Measurements from ENCODE around the gene ITPRIPL2.

The ITPRIPL2 gene

GRCh38 chr16:19108409-19109287 lies 5.1 kb upstream of the ITPRIPL2 start:
- Histone ChIP-seq H3K27me3 (peaks cover 4% of the 10 kb centered on the region), H3K9me3 (no peaks in the 10 kb centered on the region), H3K4me3 (ENCODE audit: low read depth, low read length) (no peak overlapping the region), H3K4me1 (no peaks in the 10 kb centered on the region), H3K36me3 (no peaks in the 10 kb centered on the region)
- no peak for DNase-seq
- TF ChIP-seq CTCF (IDR thresholded peaks at IDR 0.05; ENCODE audit: low read depth, low read length): no peak

- no peak for TF ChIP-seq CTCF (IDR thresholded peaks at IDR 0.05; ENCODE audit: low read depth, low read length)
- Histone ChIP-seq H3K4me1 (no peaks in the 10 kb centered on the region), H3K36me3 (no peaks in the 10 kb centered on the region), H3K27me3 (peaks cover 10% of the 10 kb centered on the region), H3K9me3 (no peaks in the 10 kb centered on the region), H3K4me3 (ENCODE audit: low read depth, low read length) (no peak overlapping the region)
- no peak for DNase-seq
These were observed 4.5 kb upstream of the ITPRIPL2 start for GRCh38 chr16:19109288-19109664.

GRCh38 chr16:19110537-19111360 lies 3.0 kb upstream of the ITPRIPL2 start:
- no peak overlapping the region for H3K4me3 ChIP-seq (ENCODE audit: low read depth, low read length)
- no peaks in the 10 kb centered on the region for H3K9me3 ChIP-seq
- peaks cover 17% of the 10 kb centered on the region for H3K27me3 ChIP-seq
- TF ChIP-seq CTCF (IDR thresholded peaks at IDR 0.05; ENCODE audit: low read depth, low read length): no peak
- no peak for DNase-seq
- no peaks in the 10 kb centered on the region for H3K4me1 ChIP-seq
- no peaks in the 10 kb centered on the region for H3K36me3 ChIP-seq

- Histone ChIP-seq H3K9me3 (no peaks in the 10 kb centered on the region), H3K27me3 (peaks cover 17% of the 10 kb centered on the region), H3K36me3 (no peaks in the 10 kb centered on the region), H3K4me1 (no peaks in the 10 kb centered on the region), H3K4me3 (ENCODE audit: low read depth, low read length) (no peak overlapping the region)
- TF ChIP-seq CTCF (IDR thresholded peaks at IDR 0.05; ENCODE audit: low read depth, low read length): no peak
- DNase-seq: no peak
These were observed 1.7 kb upstream of the ITPRIPL2 start for GRCh38 chr16:19112099-19112407.

GRCh38 chr16:19114359-19115147 lies 789 bp downstream of the ITPRIPL2 start:
- Histone ChIP-seq H3K36me3 (no peaks in the 10 kb centered on the region), H3K4me1 (no peaks in the 10 kb centered on the region), H3K4me3 (ENCODE audit: low read depth, low read length) (peak overlapping the region; percentile 26; the same call in 1 of the 2 replicates), H3K27me3 (peaks cover 17% of the 10 kb centered on the region), H3K9me3 (no peaks in the 10 kb centered on the region)
- no peak for TF ChIP-seq CTCF (IDR thresholded peaks at IDR 0.05; ENCODE audit: low read depth, low read length)
- peak; percentile 11 for DNase-seq
